ENCODE measurements around the gene ANAPC15.
A peak's percentile ranks its signal among the peaks of the same experiment; 100 is the strongest.

ANAPC15 gene

DNA sequence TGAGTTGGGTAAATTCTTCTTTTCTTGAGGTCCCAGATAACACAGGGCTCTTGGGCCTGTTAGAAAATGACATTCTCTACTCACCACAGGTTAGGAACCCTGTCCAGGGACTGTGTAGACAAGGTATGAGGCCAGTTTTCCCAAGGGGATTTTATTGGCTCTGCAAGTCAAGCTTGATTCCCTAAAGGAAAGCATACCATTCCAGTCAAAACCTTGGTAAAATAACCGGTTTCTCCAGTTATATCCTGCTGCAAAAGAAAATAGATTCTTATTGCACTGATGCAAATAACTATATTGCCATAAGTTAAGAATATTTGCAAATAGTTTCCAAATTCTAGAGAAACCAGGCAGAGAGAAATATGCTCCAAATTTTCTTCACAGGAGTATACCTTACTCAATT lies 13.5 kb upstream of the ANAPC15 start:
- DNase-seq (ENCODE audit: low read depth in 2 of 3, low spot score in 1 of 3): no peak

DNA sequence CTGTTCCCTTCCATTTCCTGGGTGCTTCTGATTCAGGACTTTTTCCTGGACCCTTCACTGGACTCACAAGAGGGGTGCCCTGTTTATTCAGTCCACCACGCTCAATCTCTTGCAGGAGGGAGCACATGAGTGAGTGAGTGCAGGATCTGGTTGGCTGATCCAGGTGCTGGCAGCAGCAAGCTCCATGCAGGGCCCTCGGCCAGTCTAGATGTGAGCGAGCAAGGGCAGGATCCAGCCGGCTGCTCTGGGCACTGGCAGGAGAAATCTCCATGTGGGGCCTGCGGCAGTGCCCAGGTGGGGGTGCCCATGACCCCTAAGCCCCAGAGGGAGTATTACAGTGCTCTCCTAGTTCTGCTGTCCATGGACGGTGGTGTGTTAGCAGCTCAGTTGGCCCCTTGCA lies 11.6 kb upstream of the ANAPC15 start:
- DNase-seq (ENCODE audit: low read depth in 2 of 3, low spot score in 1 of 3): no peak

DNA sequence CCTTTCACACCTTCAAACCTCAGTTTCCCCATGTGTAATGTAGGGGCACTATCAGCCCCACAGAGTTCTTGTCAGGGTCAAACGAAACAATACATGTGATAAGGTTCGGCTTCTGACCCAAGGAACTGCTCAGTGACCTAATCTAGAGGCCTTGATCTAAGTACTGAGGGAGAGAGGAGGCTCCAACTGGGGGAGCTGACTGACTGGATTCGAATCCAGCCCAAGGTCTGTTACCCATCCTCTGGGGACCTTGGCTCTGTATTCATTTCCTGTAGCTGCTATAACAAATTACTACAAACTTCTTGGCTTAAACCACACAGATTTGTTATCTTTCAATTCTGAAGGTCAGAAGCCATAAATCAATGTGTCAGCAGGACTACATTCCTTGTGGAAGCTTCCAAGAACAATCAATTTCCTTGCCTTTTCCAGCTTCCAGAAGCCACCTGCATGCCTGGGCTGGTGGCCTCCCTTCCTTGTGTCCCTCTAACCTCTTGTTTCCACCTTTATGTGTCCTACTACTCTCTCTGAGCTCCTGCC lies 10.7 kb upstream of the ANAPC15 start:
- no peak for DNase-seq (ENCODE audit: low read depth in 2 of 3, low spot score in 1 of 3)

DNA sequence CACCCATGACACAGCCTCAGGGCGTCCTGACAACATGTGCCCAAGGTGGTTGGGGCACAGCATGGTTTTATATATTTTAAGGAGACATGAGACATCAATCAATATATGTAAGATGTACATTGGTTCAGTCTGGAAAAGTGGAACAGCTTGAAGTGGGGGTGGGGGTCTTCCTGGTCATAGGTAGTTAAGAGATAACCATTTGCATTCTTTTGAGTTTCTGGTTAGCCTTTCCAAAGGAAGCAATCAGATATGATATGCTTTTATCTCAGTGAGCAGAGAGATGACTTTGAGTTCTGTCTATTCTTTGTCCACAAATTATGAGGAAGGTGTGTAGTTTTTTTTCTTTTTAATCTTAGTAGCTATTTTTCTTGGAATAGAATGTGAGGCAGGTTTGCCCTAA lies 10.1 kb upstream of the ANAPC15 start:
- DNase-seq (ENCODE audit: low read depth in 2 of 3, low spot score in 1 of 3): no peak

DNA sequence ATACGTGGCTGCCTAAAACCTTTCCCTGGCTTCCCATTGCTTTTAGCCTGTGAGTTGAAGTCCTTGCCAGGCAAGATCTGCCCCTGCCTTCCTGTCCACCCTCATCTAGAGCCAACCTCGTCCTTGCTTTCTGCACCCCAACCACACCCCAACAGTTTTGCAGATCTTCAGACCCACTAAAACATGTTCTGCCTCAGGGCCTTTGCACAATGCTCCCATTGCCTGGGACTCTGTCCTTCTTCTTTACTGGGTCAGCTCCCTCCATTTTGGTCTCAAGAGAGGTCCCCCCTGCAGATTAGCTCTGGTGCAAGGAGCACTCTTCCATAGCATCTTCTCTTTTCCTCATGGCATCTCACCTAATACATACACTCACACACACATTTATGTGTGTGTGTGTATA lies 8.4 kb upstream of the ANAPC15 start:
- no peak for DNase-seq (ENCODE audit: low read depth in 2 of 3, low spot score in 1 of 3)

DNA sequence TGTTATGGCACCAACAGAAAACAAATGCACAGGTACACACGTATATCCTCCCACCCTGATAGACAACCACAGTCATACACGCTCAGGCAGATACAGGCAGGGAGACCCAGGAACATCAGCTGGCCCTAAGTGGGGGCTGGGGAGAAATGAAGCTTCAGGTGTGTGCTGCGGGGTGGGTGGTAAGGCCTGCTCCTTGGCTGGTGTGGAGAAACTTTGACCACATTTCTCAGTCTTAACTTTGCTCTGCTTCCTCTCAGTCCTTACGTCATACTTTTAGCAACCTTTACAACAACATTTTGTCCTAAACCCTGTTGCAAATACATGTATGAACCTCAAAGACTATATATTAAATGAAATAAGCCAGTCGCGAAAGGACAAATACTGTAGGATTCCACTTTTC lies 6.7 kb upstream of the ANAPC15 start:
- DNase-seq (ENCODE audit: low read depth in 2 of 3, low spot score in 1 of 3): no peak

DNA sequence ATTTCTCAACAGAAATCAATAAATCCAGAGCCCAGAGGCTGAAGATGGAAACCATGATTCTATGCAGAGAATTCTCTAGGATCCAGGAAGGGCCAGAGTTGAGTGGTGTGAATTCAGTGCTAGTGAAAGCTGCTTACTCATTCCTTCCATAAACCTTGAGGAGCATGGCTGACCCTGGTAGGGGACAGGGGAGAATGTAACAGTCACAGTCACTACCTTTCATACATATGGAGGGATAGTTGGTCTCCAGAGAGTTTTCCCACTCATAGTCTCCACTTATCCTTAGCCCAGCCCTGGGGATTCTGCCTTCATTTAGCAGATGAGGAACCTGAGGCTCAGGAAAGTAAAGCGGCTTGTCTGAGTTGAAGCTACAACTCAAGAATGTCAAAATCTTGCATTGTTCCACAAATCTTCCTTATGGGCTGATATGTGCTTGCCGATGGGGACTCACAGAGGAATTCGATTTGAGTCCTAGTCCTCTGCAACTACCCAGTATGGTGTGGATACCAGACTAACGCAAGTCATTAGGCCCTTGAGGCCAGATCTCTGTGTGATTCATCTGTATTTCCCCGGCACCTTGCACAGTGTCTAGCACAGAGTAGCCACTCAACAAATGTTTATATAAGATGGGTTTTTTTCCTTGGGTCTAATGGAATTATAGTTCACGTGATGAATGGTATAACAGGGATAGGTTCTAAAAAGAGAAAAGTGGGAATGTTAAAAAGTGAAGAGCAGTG lies 3.7 kb upstream of the ANAPC15 start:
- no peak for DNase-seq (ENCODE audit: low read depth in 2 of 3, low spot score in 1 of 3)

DNA sequence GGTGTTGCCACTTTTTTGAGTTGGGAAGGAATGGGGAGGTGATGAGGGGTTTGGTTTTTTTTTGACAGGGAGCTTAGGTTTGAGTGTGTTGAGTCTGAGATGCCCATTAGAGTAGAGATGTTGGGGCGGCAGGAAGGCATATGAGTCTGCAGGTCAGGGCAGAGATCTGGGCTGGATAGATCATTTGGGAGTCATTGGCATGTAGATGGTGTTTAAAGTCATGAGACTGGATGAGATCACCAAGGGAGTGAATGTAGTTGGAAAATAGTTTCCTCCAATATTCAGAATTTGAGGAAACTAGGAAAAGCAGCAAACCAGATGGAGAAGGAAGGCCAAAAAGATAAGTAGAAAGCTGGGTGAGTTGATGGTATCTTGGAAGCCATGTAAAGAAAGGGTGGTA lies 2.1 kb upstream of the ANAPC15 start:
- DNase-seq (ENCODE audit: low read depth in 2 of 3, low spot score in 1 of 3): no peak

DNA sequence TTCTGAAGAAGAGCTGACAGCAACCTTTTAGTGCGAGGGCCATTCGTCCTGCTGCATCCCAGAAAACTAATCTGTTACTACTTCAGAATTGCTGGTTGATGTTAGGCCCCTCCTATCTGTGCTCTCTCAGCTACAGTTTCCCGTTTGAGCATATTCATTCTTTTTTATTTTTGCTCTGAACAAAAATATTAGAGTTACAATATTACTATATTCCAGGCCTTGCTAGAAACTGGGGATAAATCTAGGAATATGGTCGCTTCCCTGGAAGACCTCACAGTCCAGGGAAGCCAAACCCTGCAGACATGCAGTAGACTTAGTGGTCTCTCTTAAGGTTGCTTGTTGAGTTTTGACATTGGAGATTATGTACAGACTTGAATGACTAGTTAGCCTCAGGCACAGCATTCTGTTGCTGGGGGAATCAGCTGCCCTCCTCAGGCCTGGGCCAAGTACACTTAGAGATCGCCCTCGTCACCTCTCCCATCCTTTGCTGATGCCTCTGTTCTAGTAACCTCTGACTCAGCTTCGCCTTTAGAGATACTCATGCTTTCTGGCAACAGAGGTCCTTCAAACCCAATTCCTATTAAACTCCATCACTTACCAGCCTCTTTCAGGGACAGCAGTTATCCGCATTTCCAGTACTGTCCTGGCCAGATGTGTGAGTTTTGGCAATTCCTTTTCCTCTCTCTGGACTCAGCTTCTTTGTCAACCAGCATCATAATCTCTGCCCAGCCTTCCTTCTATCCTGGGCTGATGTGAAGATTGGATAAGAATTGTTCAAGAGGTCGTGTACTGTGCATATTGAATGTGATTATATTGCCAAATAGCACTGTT lies 698 bp upstream of the ANAPC15 start:
- no peak for DNase-seq (ENCODE audit: low read depth in 2 of 3, low spot score in 1 of 3)

DNA sequence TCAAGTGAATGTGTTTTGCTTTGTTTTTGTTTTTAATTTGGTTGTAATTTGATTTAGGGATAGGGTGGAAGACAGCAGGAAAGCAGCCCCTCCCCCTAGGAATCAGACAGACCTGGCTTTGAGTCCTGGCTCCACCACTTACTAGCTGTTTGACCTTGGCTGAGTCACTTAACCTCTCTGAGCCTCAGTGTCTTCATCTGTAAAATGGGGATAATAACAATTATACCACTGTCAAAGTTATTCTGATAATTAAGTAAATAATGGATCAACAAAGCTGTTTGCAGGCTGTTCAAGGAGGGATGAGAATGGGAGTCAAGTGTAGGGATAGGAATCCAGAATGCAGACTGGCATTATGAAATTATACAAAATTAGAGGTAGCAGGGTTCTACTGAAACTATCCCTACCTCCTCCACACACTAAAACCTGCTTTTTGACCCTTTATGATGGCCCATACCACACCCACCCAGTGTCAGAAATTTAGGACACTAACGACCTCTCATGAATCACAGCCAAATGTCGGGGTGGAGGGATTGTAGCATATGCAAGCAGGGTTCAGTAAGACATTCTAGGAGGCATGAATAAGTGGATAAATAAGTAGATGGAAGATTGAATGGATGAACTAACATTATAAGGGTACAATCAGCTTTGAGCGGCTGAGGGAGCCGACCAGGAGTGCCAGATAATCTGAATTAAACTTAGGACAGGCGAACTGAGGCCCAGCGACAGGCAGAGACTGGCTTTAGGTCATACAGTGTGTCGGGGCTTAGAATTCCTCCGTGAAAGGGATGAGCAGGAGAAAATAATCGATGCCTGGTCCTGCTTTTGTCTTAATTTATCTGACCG lies 974 bp downstream of the ANAPC15 start:
- DNase-seq (ENCODE audit: low read depth in 2 of 3, low spot score in 1 of 3): no peak

DNA sequence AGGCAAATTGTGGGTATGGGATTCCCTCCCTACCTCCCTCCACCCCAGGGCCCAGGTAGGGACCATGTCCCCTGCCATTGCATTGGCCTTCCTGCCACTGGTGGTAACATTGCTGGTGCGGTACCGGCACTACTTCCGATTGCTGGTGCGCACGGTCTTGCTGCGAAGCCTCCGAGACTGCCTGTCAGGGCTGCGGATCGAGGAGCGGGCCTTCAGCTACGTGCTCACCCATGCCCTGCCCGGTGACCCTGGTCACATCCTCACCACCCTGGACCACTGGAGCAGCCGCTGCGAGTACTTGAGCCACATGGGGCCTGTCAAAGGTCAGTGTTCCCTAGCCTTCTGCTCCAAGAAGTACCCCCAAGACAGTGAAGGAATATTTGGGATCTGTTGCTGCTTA lies 6.6 kb downstream of the ANAPC15 start, which contains the start of gene TOMT:
Gene TOMT (plus strand): TSS at position 37 of the 400 bp plus-strand sequence. CDS start 28 bp downstream, at position 65.
- DNase-seq (ENCODE audit: low read depth in 2 of 3, low spot score in 1 of 3): no peak

DNA sequence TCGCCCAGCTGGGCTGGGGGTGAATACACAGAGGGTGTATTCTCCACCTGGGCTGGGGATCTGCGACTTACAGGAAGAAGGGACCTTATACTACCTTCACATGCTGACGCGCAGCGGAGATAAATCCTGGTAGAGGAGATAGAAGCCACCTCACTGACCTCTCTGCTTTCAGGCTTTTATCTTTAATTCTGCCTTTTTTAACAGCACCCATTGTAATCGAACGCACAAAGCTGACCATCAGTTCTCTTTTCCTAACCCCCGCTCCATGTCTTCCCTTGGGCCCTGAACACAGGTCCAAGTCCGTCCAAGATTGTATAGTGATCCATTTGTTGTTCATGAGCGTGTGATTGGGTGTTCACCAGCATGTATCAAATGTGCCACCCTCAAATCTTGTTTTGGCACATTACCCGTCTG lies 8.7 kb downstream of the ANAPC15 start:
- no peak for DNase-seq (ENCODE audit: low read depth in 2 of 3, low spot score in 1 of 3)

DNA sequence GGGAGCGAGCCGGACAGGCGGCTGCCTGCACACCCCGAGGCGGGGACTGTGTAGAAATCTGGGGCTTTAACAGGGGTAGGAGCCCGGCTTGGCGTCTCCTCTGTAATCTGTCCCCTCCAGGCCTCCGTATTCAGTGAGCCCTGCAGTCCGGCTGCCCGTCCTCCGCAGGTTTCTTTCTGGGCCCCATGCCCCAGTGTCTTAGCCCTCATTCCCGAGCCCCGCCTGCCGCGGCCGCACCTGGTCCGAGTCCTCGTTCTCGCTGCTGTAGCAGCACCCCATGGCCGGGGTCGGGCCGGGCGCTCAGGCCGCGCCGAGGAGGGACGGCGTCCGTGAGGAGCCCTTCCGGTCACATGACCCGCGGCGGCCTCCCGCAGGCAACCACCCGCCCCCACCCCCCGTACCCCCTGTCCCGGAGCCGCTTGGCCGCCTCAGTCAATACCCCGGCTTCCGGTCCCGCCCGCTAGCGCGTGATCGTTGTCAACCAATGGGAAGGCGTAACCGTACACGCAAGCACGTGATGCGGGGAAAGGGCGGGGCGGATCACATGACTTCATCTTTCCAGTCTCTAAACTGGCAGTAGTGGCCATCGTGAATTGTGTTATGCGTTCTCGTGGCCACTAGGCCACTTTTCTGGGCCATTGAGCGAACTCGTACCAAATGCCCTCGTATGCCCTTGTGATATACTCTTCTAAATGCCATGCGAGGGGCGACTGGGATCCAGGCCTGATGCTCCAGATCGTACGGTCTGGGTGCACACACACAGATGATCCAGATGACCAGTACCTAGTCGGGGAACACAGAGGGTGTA lies 9.3 kb downstream of the ANAPC15 start, which contains the start of gene LAMTOR1:
Gene LAMTOR1 (minus strand): TSS at position 352 of the 808 bp plus-strand sequence. CDS start 73 bp downstream, at position 279.
- peak; percentile 97 to 99 (median 98) for DNase-seq (ENCODE audit: low read depth in 2 of 3, low spot score in 1 of 3)

DNA sequence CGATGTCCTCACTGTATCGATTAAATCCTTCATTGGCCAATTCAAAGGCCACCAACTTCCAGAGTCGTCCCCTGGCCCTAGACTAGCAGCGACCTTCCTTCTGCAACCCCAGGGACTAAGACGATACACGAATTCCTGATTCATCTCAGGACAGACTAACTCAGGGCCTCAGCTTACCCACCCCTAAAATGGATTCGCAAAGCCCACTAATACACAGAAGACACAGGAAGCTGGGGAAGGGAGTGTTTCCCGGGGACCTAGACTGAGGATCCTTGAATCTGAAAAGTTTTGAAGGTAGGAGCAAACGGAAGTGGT lies 9.9 kb downstream of the ANAPC15 start:
- DNase-seq (ENCODE audit: low read depth in 2 of 3, low spot score in 1 of 3): no peak

DNA sequence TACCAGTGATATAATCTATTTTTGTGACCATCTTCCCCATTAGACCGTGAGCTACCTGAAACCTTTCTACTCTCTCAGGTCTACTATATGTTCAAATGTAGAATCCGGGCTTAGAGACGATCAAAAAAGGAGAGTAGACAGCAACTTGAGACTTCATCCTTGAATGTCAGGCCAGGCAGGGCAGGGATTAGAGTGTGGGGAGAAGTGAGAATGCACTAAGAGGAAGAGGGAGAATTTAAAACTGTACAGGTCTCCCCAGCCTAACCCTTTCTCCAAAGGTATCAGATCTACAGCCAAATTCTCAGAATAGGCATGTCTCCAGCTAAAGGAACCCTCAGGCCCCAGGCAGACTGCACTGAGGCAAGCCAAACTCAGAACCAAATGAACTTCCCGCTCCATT lies 10.3 kb downstream of the ANAPC15 start:
- DNase-seq (ENCODE audit: low read depth in 2 of 3, low spot score in 1 of 3): no peak

DNA sequence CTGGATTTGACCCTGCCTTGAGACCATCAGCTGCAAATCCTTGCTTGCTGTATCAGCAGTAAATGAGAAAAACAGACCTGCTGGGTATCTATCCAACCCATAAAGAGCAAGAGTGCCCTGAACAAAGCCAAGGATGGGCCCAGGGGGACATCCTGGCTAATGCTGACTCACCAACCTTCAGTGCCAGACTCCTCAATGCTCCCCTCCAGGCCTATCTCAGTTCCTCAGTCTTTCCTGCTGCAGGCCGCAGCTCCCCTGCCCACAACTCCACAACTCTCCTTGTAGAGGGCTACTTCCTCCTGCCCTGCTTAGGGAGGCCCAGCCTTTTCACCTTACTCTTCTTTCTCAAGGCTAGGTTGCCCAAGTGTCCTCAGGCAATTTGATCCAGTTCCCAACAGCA lies 12.0 kb downstream of the ANAPC15 start:
- DNase-seq (ENCODE audit: low read depth in 2 of 3, low spot score in 1 of 3): no peak

DNA sequence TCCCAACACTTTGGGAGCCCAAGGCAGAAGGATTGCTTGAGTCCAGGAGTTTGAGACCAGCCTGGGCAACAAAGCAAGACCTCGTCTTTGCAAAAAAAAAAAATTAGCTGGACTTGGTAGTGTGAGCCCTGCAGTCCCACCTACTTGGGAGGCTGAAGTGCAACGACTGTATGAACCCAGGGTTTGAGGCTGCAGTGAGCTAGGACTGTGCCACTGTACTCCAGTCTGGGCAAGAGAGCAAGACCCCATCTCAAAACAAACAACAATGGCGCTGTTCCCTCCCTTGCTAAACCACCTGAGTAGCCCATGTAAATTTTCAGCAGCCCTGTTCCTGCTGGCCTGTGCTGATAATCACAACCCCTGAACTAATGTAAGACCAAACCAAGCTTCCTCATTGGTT lies 12.5 kb downstream of the ANAPC15 start:
- DNase-seq (ENCODE audit: low read depth in 2 of 3, low spot score in 1 of 3): no peak

DNA sequence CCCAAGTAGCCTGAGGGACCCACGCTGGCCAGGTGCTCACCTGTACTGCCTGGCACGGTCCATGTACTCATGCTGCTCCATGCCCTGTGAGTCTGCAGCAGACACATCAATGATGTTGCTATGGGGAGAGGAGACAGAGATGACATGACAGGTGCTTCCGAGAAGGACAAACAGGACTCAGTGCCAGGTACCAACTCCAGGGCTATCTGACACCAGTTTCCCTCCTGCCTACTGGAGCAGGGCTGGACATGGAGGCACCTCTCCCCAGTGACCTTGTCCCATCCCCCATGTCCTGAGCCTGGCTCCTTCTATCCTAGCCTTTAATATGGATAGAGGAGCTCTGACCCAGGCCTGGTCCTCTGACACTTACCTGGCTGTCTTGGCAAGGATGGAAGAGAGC lies 13.8 kb downstream of the ANAPC15 start:
- no peak for DNase-seq (ENCODE audit: low read depth in 2 of 3, low spot score in 1 of 3)

DNA sequence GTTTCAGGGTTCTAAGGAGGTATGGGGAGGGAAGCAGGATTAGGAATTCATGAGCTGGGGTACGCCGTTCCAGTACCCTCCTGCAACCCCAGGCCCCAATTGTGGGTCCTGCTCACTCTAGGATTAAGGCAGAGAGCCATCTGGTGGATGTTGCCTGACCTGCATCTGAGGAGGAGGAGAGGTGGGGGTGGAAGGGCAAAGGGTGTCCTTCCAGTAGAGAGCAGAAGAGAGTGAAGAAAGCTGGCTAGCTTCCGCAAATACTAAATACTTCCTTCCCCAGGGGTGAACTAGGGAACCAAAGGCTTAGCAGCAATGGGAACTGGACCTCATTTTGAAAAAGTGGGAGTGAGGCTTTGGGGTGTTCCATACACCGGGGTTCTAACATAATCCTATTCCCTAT lies 21.2 kb downstream of the ANAPC15 start:
- DNase-seq (ENCODE audit: low read depth in 2 of 3, low spot score in 1 of 3): peak in 2 of 3 donors; percentile 34 to 65

DNA sequence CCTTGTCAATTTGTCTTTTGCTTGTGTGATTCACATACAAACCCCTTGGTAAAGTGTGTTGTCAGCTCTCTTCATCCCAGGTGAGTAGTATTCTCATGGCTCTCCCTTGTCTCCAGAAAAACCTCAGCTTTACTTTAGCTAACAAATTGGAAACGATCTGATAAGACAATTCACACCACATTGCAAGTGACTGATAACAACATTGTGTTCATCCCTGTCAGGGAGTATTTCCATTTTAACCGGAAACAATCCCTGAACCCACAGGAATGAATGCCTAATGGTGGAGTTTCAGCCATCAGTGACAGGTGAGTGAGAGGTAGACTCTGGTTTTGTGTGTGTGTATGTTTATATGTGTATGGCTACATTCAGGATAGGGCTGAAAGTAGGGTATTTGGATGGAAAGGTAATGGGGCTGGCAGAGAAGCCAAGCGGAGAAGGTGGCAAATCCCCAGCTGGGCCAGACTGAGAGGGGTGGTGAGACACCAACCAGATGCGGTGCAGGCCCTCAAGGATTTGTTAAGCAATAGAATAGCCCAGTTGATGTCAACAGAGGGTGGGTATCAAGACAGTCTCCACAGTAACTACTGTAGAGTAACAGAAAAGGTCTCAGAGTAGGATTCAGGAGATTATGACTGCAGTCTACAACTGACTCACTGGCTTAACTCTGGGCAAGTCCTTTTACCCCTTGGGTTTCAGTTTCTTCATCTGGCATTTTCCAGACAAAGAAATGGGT lies 24.3 kb downstream of the ANAPC15 start:
- no peak for DNase-seq (ENCODE audit: low read depth in 2 of 3, low spot score in 1 of 3)
